ENCODE data around the gene CCNB3. TPM values are rescaled to one million over a fixed set of nuclear protein-coding genes. Genes with fewer than 3 reads are reported as not detected.

The CCNB3 gene
- total RNA-seq, 1 experiment from 2014 or later: 0.35 TPM

DNA sequence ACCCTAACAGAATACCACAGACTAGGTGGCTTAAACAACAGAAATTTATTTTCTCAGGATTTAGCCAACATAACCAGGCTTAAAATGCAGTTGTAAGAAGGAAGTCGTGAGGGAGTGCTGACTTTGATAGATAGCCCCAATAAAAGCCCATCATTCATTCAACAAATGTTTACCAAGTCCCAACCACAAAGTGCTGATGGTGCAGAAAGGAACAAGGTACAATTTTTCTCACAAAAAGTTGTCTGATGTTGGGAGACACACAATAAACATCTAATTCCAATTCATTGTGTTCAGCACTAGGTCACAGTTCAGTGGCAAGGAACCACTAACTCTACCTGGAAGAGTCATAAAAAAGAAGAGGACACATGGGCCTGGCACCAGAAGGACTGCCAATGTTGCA lies 46.0 kb upstream of the CCNB3 start:
- Histone ChIP-seq H4K5ac (ENCODE audit: insufficient read length, low read depth, low read length) (no peak overlapping the region), H3K4ac (ENCODE audit: low read depth, low read length) (no peak overlapping the region), H3K9ac (ENCODE audit: extremely low read depth, insufficient read length, low read length) (no peak overlapping the region), H2BK5ac (ENCODE audit: insufficient read length, low read length) (no peak overlapping the region), H2AFZ (ENCODE audit: low read length) (no peak overlapping the region), H3K79me1 (ENCODE audit: insufficient read depth, low read depth, low read length, poor library complexity, severe bottlenecking) (no peaks in the 10 kb centered on the region), H2AK5ac (ENCODE audit: insufficient read length, low read length) (no peak overlapping the region), H2BK20ac (ENCODE audit: low read depth, low read length, poor library complexity, severe bottlenecking) (no peak overlapping the region), H2BK120ac (ENCODE audit: low read depth, low read length, poor library complexity, severe bottlenecking) (no peak overlapping the region), H3K14ac (ENCODE audit: insufficient read depth, low read length) (no peak overlapping the region), H4K20me1 (ENCODE audit: control insufficient read depth, insufficient read depth, insufficient read length) (no peaks in the 10 kb centered on the region), H3K79me2 (ENCODE audit: insufficient read depth, low read length) (no peaks in the 10 kb centered on the region), H3K27me3 (ENCODE audit: insufficient read depth, low read length) (no peaks in the 10 kb centered on the region), H3K27ac (ENCODE audit: insufficient read length, low read depth, low read length) (no peak overlapping the region), H3K23me2 (ENCODE audit: insufficient read length, low read depth, low read length, poor library complexity, severe bottlenecking) (no peaks in the 10 kb centered on the region), H2BK12ac (ENCODE audit: insufficient read length, low read depth, low read length) (no peak overlapping the region), H3K23ac (ENCODE audit: insufficient read length, low read depth, low read length) (no peak overlapping the region), H3K4me1 (ENCODE audit: insufficient read depth, low read length) (no peaks in the 10 kb centered on the region), H2BK15ac (ENCODE audit: low read depth, low read length) (no peak overlapping the region), H3K18ac (ENCODE audit: insufficient read length, low read depth, low read length) (no peak overlapping the region), H3K4me2 (ENCODE audit: insufficient read depth, insufficient read length, low read length) (no peak overlapping the region), H3K56ac (ENCODE audit: insufficient read length, low read depth, low read length) (no peak overlapping the region), H4K8ac (replicated peaks; ENCODE audit: insufficient read length, low read depth, low read length) (no peak overlapping the region), H4K91ac (ENCODE audit: insufficient read length, low read depth, low read length) (no peak overlapping the region), H3T11ph (ENCODE audit: low read length) (no peak overlapping the region), H3K9me3 (ENCODE audit: control insufficient read depth, low read depth, low read length) (peaks cover 19% of the 10 kb centered on the region)
- Mint-ChIP-seq H3K4me1 (no peaks in the 10 kb centered on the region), H3K4me3 (no peak overlapping the region), H3K27ac (no peak overlapping the region), H3K9me3 (peaks cover 67 to 69% of the 10 kb centered on the region in 2 experiments), H3K36me3 (ENCODE audit: insufficient read depth in 1 of 3, low read depth in 3 of 3) (peaks cover 4 to 17% (median 11%) of the 10 kb centered on the region in 3 experiments; a peak in 6 of 7 replicates), H3K27me3 (ENCODE audit: low read depth) (no peaks in the 10 kb centered on the region)
- TF ChIP-seq, protein P1, sequence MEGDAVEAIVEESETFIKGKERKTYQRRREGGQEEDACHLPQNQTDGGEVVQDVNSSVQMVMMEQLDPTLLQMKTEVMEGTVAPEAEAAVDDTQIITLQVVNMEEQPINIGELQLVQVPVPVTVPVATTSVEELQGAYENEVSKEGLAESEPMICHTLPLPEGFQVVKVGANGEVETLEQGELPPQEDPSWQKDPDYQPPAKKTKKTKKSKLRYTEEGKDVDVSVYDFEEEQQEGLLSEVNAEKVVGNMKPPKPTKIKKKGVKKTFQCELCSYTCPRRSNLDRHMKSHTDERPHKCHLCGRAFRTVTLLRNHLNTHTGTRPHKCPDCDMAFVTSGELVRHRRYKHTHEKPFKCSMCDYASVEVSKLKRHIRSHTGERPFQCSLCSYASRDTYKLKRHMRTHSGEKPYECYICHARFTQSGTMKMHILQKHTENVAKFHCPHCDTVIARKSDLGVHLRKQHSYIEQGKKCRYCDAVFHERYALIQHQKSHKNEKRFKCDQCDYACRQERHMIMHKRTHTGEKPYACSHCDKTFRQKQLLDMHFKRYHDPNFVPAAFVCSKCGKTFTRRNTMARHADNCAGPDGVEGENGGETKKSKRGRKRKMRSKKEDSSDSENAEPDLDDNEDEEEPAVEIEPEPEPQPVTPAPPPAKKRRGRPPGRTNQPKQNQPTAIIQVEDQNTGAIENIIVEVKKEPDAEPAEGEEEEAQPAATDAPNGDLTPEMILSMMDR (conservative IDR thresholded peaks at IDR 0.05): no peak
- no CpG with 5 or more reads among the region's 1 CpG for WGBS (ENCODE audit: extremely low coverage, insufficient read length, low lambda C conversion rate)
- no peak for DNase-seq

Measured in H9 (cell line).